KMS-11 (cell line): ENCODE results near the gene SRP54.

Experiments
- H2AFZ ChIP-seq: fragments of 200-600 bp; sonication (generic); 2 replicates; pipeline ENCODE4 v1.6.1; 2016; ENCODE audit warnings: antibody characterized with exemption, mixed run types, low read depth
- H3K27ac ChIP-seq: fragments of 200-600 bp; sonication (generic); 2 replicates; pipeline ENCODE4 v1.6.1; 2016; ENCODE audit warnings: mild to moderate bottlenecking, mixed run types
- H3K27me3 ChIP-seq: fragments of 200-600 bp; sonication (generic); 2 replicates; pipeline ENCODE4 v1.6.1; 2017; ENCODE audit warnings: mild to moderate bottlenecking, low read depth, mixed run types, moderate library complexity; ENCODE audit not compliant: insufficient read depth
- H3K36me3 ChIP-seq: fragments of 200-600 bp; sonication (generic); 2 replicates; pipeline ENCODE4 v1.6.1; 2017; ENCODE audit warnings: mild to moderate bottlenecking, mixed run types; ENCODE audit not compliant: insufficient read depth
- H3K4me1 ChIP-seq: fragments of 200-600 bp; sonication (generic); 2 replicates; pipeline ENCODE4 v1.6.1; 2016; ENCODE audit warnings: mild to moderate bottlenecking, low read depth, mixed run types; ENCODE audit not compliant: poor library complexity, severe bottlenecking
- H3K4me2 ChIP-seq: fragments of 200-600 bp; sonication (generic); 2 replicates; pipeline ENCODE4 v1.7.0; 2016; ENCODE audit warnings: mild to moderate bottlenecking, mixed run types
- H3K4me3 ChIP-seq: fragments of 200-600 bp; sonication (generic); IDR thresholded peaks from 2 replicates; pipeline ENCODE4 v1.6.1; 2017; ENCODE audit warnings: low read depth, low read length, mixed read lengths; ENCODE audit not compliant: insufficient read depth
- H3K79me2 ChIP-seq: fragments of 200-600 bp; sonication (generic); 2 replicates; pipeline ENCODE4 v1.6.1; 2016; ENCODE audit warnings: low read depth, mixed run types; ENCODE audit not compliant: insufficient read depth
- H3K9ac ChIP-seq: fragments of 200-600 bp; sonication (generic); 2 replicates; pipeline ENCODE4 v1.6.1; 2016; ENCODE audit warnings: mild to moderate bottlenecking, mixed run types
- H4K20me1 ChIP-seq: fragments of 200-600 bp; sonication (generic); 2 replicates; pipeline ENCODE4 v1.6.1; 2016; ENCODE audit warnings: mild to moderate bottlenecking, mixed run types; ENCODE audit not compliant: insufficient read depth
- TF ChIP-seq, protein P1 (sequence below): fragments of 200-600 bp; sonication (generic); conservative IDR thresholded peaks from 2 replicates; pipeline ENCODE4 v1.6.1; 2017; ENCODE audit warnings: low read depth, mild to moderate bottlenecking, antibody characterized with exemption, low read length, moderate library complexity, mixed read lengths

SRP54 gene

DNA sequence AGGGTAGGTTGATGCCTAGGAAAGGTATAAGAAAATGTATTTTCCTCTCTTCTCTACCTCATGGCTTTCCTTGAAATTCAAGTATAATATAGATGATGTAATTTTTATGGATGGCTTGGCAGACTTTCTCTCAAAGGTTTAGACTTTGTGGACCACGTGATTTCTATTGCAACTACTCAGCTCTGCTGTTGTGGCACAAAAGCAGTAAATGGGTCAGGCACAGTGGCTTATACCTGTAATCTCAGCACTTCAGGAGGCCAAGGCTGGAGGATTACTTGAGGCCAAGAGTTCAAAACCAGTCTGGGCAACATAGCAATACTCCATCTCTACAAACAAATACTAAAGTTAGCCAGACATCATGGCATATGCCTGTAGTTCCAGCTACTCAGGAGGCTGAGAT lies 22.0 kb downstream of the SRP54 start:
- Histone ChIP-seq H3K4me3 (no peak overlapping the region), H4K20me1 (no peaks in the 10 kb centered on the region), H3K36me3 (no peaks in the 10 kb centered on the region), H3K9ac (no peak overlapping the region), H3K4me2 (no peak overlapping the region), H3K4me1 (no peaks in the 10 kb centered on the region), H3K27me3 (no peaks in the 10 kb centered on the region), H2AFZ (no peak overlapping the region), H3K27ac (no peak overlapping the region), H3K79me2 (no peaks in the 10 kb centered on the region)
- TF ChIP-seq, protein P1, sequence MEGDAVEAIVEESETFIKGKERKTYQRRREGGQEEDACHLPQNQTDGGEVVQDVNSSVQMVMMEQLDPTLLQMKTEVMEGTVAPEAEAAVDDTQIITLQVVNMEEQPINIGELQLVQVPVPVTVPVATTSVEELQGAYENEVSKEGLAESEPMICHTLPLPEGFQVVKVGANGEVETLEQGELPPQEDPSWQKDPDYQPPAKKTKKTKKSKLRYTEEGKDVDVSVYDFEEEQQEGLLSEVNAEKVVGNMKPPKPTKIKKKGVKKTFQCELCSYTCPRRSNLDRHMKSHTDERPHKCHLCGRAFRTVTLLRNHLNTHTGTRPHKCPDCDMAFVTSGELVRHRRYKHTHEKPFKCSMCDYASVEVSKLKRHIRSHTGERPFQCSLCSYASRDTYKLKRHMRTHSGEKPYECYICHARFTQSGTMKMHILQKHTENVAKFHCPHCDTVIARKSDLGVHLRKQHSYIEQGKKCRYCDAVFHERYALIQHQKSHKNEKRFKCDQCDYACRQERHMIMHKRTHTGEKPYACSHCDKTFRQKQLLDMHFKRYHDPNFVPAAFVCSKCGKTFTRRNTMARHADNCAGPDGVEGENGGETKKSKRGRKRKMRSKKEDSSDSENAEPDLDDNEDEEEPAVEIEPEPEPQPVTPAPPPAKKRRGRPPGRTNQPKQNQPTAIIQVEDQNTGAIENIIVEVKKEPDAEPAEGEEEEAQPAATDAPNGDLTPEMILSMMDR, result no peak

DNA sequence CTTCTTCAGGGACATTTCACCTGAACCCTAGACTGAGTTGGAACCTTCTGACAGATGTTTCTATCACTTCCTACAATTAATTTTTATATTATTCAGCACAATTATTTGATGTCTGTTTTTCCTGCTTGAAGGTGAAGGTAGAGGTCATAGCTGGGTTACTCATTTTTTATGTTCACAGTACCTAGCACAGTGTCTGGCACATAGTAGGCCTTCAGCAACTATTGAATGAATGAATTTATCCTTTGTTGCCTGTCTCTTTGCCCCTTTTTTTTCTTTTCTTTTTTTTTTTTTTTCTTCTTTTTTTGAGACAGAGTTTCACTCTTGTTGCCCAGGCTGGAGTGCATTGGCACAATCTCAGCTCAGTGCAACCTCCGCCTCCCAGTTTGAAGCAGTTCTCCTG lies 33.8 kb downstream of the SRP54 start:
- H3K36me3 ChIP-seq, result no peaks in the 10 kb centered on the region
- H3K4me3 ChIP-seq, result no peak overlapping the region
- H3K4me1 ChIP-seq, result no peaks in the 10 kb centered on the region
- H3K27me3 ChIP-seq, result no peaks in the 10 kb centered on the region
- no peak overlapping the region for H3K4me2 ChIP-seq
- no peak overlapping the region for H3K27ac ChIP-seq
- H3K9ac ChIP-seq, result no peak overlapping the region
- H3K79me2 ChIP-seq, result no peaks in the 10 kb centered on the region
- TF ChIP-seq, protein P1, result no peak
- no peaks in the 10 kb centered on the region for H4K20me1 ChIP-seq
- no peak overlapping the region for H2AFZ ChIP-seq

DNA sequence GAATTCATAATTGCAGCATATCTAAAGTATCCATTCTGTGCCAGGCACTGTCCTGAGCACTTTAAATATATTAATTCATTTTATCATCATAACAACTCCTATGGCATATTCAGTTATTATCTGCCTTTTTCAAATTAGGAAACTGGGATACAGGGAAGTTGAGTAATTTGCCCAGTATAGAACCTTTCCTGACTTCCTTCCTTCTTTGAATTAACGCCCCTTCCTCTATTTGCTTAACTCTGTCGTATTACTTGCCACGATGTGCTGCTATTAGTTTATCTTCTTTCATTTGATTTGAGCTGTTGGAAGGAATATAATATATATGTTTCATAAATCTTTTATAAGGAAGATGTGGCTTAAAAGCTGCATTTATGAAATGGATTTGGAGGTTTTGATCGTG lies 37.9 kb downstream of the SRP54 start:
- H2AFZ ChIP-seq, result no peak overlapping the region
- no peaks in the 10 kb centered on the region for H3K27me3 ChIP-seq
- H3K79me2 ChIP-seq, result no peaks in the 10 kb centered on the region
- no peaks in the 10 kb centered on the region for H3K36me3 ChIP-seq
- H3K4me2 ChIP-seq, result no peak overlapping the region
- no peak overlapping the region for H3K9ac ChIP-seq
- H3K4me1 ChIP-seq, result no peaks in the 10 kb centered on the region
- TF ChIP-seq, protein P1, result no peak
- H3K4me3 ChIP-seq, result no peak overlapping the region
- no peak overlapping the region for H3K27ac ChIP-seq
- no peaks in the 10 kb centered on the region for H4K20me1 ChIP-seq

DNA sequence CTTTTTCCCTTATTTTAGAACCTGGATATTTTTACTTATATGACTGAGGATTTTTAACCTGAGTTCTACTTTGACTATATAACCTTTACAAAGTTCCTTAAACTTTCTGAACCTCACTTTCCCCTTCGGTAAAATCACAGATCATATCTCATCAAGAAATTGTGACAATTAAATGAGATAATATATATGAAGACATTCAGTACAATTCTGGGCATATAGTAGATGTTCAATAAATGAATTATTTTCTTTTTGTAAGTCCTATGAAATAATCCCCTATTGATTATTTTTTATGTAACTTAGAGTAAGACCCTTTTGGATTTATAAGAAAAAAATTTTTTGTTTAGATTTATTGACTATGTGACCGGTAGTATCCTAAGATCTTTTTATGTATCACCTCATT lies 45.6 kb downstream of the SRP54 start:
- no peaks in the 10 kb centered on the region for H3K79me2 ChIP-seq
- no peak overlapping the region for H3K4me2 ChIP-seq
- H3K4me1 ChIP-seq, result no peaks in the 10 kb centered on the region
- no peak overlapping the region for H2AFZ ChIP-seq
- no peak overlapping the region for H3K4me3 ChIP-seq
- TF ChIP-seq, protein P1, result no peak
- no peaks in the 10 kb centered on the region for H3K27me3 ChIP-seq
- H3K36me3 ChIP-seq, result no peaks in the 10 kb centered on the region
- no peak overlapping the region for H3K9ac ChIP-seq
- no peak overlapping the region for H3K27ac ChIP-seq
- no peaks in the 10 kb centered on the region for H4K20me1 ChIP-seq

DNA sequence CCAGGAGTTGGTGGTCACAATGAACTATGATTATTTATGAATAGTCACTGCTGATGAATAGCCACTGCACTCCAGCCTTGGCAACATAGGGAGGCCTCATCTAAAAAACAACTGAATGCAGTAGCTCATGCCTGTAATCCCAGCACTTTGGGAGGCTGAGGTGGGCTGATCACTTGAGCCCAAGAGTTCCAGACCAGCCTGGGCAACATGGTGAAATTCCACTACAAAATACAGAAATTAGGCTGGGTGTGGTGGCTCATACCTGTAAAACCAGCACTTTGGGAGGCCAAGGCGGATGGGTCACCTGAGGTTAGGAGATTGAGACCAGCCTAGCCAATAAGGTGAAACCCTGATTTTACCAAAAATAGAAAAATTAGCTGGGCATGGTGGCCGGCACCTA lies 49.8 kb downstream of the SRP54 start:
- Histone ChIP-seq H3K4me2 (no peak overlapping the region), H2AFZ (no peak overlapping the region), H3K27me3 (no peaks in the 10 kb centered on the region), H3K4me1 (no peaks in the 10 kb centered on the region), H3K36me3 (no peaks in the 10 kb centered on the region), H3K27ac (no peak overlapping the region), H4K20me1 (no peaks in the 10 kb centered on the region), H3K9ac (no peak overlapping the region), H3K4me3 (no peak overlapping the region), H3K79me2 (no peaks in the 10 kb centered on the region)
- TF ChIP-seq, protein P1, result no peak
